Measurements from ENCODE around the gene SCAND1.
A peak's percentile ranks its signal among the peaks of the same experiment; 100 is the strongest.
"Not testable (repeated sequence)": the region's sequence is repeated elsewhere in the genome, so short reads cannot be mapped to it uniquely, and the experiment has no call there.

The SCAND1 gene

GRCh38 chr20:35954200-35954906 is at the start of gene SCAND1:
Gene SCAND1, minus strand, starts transcription at chr20:35954502. Its CDS starts 218 bp downstream, at chr20:35954284.
- peak; percentile 96 to 97 for DNase-seq (ENCODE audit: low read depth in 2 of 2)

- DNase-seq (ENCODE audit: low read depth in 2 of 2), result no peak
These were observed 49.7 kb upstream of the SCAND1 start for GRCh38 chr20:36004045-36004444.

- no peak for DNase-seq (ENCODE audit: low read depth in 2 of 2)
These were observed 48.6 kb upstream of the SCAND1 start for GRCh38 chr20:36002855-36003254.

- not testable (repeated sequence) for DNase-seq (ENCODE audit: low read depth in 2 of 2)
These were observed 47.0 kb upstream of the SCAND1 start for GRCh38 chr20:36001331-36001730.

GRCh38 chr20:35996492-35996891 is 42.2 kb upstream of the SCAND1 start:
- DNase-seq (ENCODE audit: low read depth in 2 of 2), result not testable (repeated sequence)

- peak; percentile 69 for DNase-seq (ENCODE audit: low read depth in 2 of 2)
These were observed 40.7 kb upstream of the SCAND1 start for GRCh38 chr20:35994994-35995453.

GRCh38 chr20:35992713-35993335 is 38.5 kb upstream of the SCAND1 start:
- peak in 1 of 2 donors; percentile 10 for DNase-seq (ENCODE audit: low read depth in 2 of 2)

- DNase-seq (ENCODE audit: low read depth in 2 of 2), result no peak
These were observed 37.0 kb upstream of the SCAND1 start for GRCh38 chr20:35991142-35991771.

GRCh38 chr20:35988910-35989463 is 34.7 kb upstream of the SCAND1 start:
- no peak for DNase-seq (ENCODE audit: low read depth in 2 of 2)

GRCh38 chr20:35985806-35986205 is 31.5 kb upstream of the SCAND1 start:
- DNase-seq (ENCODE audit: low read depth in 2 of 2), result no peak

GRCh38 chr20:35984382-35984781 is 30.1 kb upstream of the SCAND1 start:
- no peak for DNase-seq (ENCODE audit: low read depth in 2 of 2)

- DNase-seq (ENCODE audit: low read depth in 2 of 2), result no peak
These were observed 27.7 kb upstream of the SCAND1 start for GRCh38 chr20:35981969-35982368.

- DNase-seq (ENCODE audit: low read depth in 2 of 2), result no peak
These were observed 25.2 kb upstream of the SCAND1 start for GRCh38 chr20:35979544-35979943.

GRCh38 chr20:35978041-35978513 is 23.8 kb upstream of the SCAND1 start:
- no peak for DNase-seq (ENCODE audit: low read depth in 2 of 2)

- DNase-seq (ENCODE audit: low read depth in 2 of 2), result no peak
These were observed 21.5 kb upstream of the SCAND1 start for GRCh38 chr20:35975576-35976373.

GRCh38 chr20:35974256-35974655 is 20.0 kb upstream of the SCAND1 start:
- DNase-seq (ENCODE audit: low read depth in 2 of 2), result no peak

- no peak for DNase-seq (ENCODE audit: low read depth in 2 of 2)
These were observed 18.2 kb upstream of the SCAND1 start for GRCh38 chr20:35972462-35972861.

- DNase-seq (ENCODE audit: low read depth in 2 of 2), result no peak
These were observed 17.7 kb upstream of the SCAND1 start for GRCh38 chr20:35971981-35972380.

GRCh38 chr20:35968930-35969329 is 14.6 kb upstream of the SCAND1 start:
- DNase-seq (ENCODE audit: low read depth in 2 of 2), result no peak

- DNase-seq (ENCODE audit: low read depth in 2 of 2), result no peak
These were observed 13.8 kb upstream of the SCAND1 start, which contains the start of gene CNBD2 for GRCh38 chr20:35967979-35968640. Gene CNBD2, plus strand, starts transcription at chr20:35968590. Its CDS starts 173 bp downstream, at chr20:35968763.

- no peak for DNase-seq (ENCODE audit: low read depth in 2 of 2)
These were observed 9.6 kb upstream of the SCAND1 start for GRCh38 chr20:35963878-35964277.

Measured in stimulated activated CD8-positive, alpha-beta memory T cell treated with anti-CD3 and anti-CD28 coated beads, Interleukin-2, amount 100 ng/mL, for 48 hours (primary cell).